Keratinocyte (primary cell): ENCODE measurements around the gene HPN. TPM values are rescaled to one million over a fixed set of nuclear protein-coding genes. Genes with fewer than 3 reads are reported as not detected.

Experiments used
- DNase-seq: peaks from one replicate; pipeline ENCODE4 v3.0.0-alpha.2; 2011; ENCODE audit warnings: low read depth, missing footprints, low spot score
- FAIRE-seq: peaks from 2 replicates; lab custom pipeline; 2011; peaks lifted over from hg19 to GRCh38; lab: Jason Lieb, UNC
- H2AFZ ChIP-seq: 2 replicates; pipeline ENCODE4 v1.6.0; 2012; ENCODE audit warnings: low read length, control low read depth, inconsistent platforms; ENCODE audit not compliant: control insufficient read depth
- H3K27ac ChIP-seq: 2 replicates; pipeline ENCODE4 v1.5.1; 2011; ENCODE audit warnings: low read length; ENCODE audit not compliant: control insufficient read depth, insufficient read depth
- H3K27me3 ChIP-seq: 3 replicates; pipeline ENCODE4 v1.6.0; 2011; ENCODE audit warnings: low read length; ENCODE audit not compliant: control insufficient read depth, insufficient read depth; ENCODE audit errors: extremely low read depth
- H3K36me3 ChIP-seq, 2 experiments: 2 replicates in 1 of 2; 3 replicates in 1 of 2; pipeline ENCODE4 v1.5.1; 2011; ENCODE audit warnings: low read length in 2 of 2, mild to moderate bottlenecking in 1 of 2; ENCODE audit not compliant: control insufficient read depth in 2 of 2, insufficient read depth in 2 of 2; ENCODE audit errors: extremely low read depth in 1 of 2
- H3K4me1 ChIP-seq: 3 replicates; pipeline ENCODE4 v1.5.1; 2011; ENCODE audit warnings: low read length; ENCODE audit not compliant: control insufficient read depth, insufficient read depth; ENCODE audit errors: extremely low read depth
- H3K4me2 ChIP-seq: 3 replicates; pipeline ENCODE4 v1.6.0; 2011; ENCODE audit warnings: low read depth, low read length; ENCODE audit not compliant: control insufficient read depth, insufficient read depth; ENCODE audit errors: extremely low read depth
- H3K4me3 ChIP-seq, 3 experiments: fragments of 200-600 bp in 1 of 3; sonication (generic) in 1 of 3; 2 replicates in 2 of 3; 3 replicates in 1 of 3; pipeline ENCODE4 v1.5.1; 2011 to 2016; ENCODE audit warnings: low read length in 3 of 3, mild to moderate bottlenecking in 3 of 3, control low read depth in 2 of 3, inconsistent platforms in 1 of 3, low read depth in 1 of 3, mixed read lengths in 1 of 3, mixed run types in 1 of 3, moderate library complexity in 1 of 3; ENCODE audit not compliant: control insufficient read depth in 2 of 3, insufficient read depth in 2 of 3; ENCODE audit errors: extremely low read depth in 1 of 3
- H3K79me2 ChIP-seq: 2 replicates; pipeline ENCODE4 v1.6.0; 2012; ENCODE audit warnings: low read length; ENCODE audit not compliant: control insufficient read depth, insufficient read depth
- H3K9ac ChIP-seq: 3 replicates; pipeline ENCODE4 v1.6.0; 2011; ENCODE audit warnings: low read length; ENCODE audit not compliant: control insufficient read depth, insufficient read depth; ENCODE audit errors: extremely low read depth
- H3K9me1 ChIP-seq: 3 replicates; pipeline ENCODE4 v1.6.0; 2011; ENCODE audit warnings: low read length; ENCODE audit not compliant: control insufficient read depth, insufficient read depth; ENCODE audit errors: extremely low read depth
- H3K9me3 ChIP-seq: 2 replicates; pipeline ENCODE4 v1.5.1; 2012; ENCODE audit warnings: low read depth, low read length; ENCODE audit not compliant: control insufficient read depth
- H4K20me1 ChIP-seq: 3 replicates; pipeline ENCODE4 v1.6.0; 2011; ENCODE audit warnings: low read length; ENCODE audit not compliant: control insufficient read depth, insufficient read depth; ENCODE audit errors: extremely low read depth
- EZH2 ChIP-seq: IDR thresholded peaks from one replicate; pipeline ENCODE4 v1.6.1; 2012; ENCODE audit warnings: inconsistent platforms, mild to moderate bottlenecking, low read length, moderate library complexity
- dilution Hi-C: fragments of 300-500 bp; cut with MboI; formaldehyde crosslinking; loops from one replicate; pipeline ENCODE4 v1.7.0; 2020; ENCODE audit warnings: low sequenced_read_pairs; ENCODE audit not compliant: extremely low pct_ligation_motif_present
- polyA plus RNA-seq, 5 experiments: library from polyadenylated mRNA; depleted of rRNA in 3 of 5; stranded (reverse) in 3 of 5; stranded (forward) in 1 of 5; unstranded in 1 of 5; fragments of >200 nt; gene quantifications; 1 replicate in 1 of 5; 2 replicates in 3 of 5; 3 replicates in 1 of 5; pipeline versions ENCODE4 v1.2.1 to v1.2.3, GENCODE V29; 2011 to 2012; ENCODE audit warnings: missing spikeins in 2 of 5, low read depth in 1 of 5, low replicate concordance in 1 of 5
- TF ChIP-seq, protein P1 (sequence below), 3 experiments: IDR thresholded peaks in 1 of 3; conservative IDR thresholded peaks in 1 of 3; optimal IDR thresholded peaks in 1 of 3; 2 replicates in 2 of 3; 3 replicates in 1 of 3; pipeline versions ENCODE3 to v1.5.1; 2011; ENCODE audit warnings: low read length in 3 of 3, mild to moderate bottlenecking in 3 of 3, moderate library complexity in 2 of 3, control low read depth in 1 of 3, inconsistent platforms in 1 of 3; ENCODE audit not compliant: insufficient read depth in 2 of 3; ENCODE audit errors: extremely low read depth in 1 of 3

HPN gene
- polyA plus RNA-seq, 1 donor (not counting 4 experiments of a cell fraction or from before 2014, with no cell fraction given): not detected

DNA sequence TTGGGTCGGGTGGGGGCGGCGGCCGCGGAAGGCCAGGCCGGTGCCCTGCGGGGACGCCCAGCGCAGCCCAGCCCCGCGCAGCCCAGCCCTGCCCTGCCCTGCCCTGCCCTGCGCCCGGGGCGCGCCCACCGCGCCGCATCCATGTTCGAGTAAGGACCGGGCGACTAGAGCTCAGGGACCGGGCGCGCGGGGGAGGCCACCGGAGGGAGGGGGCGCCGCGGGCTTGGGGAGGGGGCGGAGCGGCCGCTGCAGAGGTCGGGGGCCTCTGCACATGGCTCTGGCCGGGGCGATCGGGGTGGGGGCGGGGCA, 41.2 kb upstream of the HPN start:
- peaks cover 15% of the 10 kb centered on the region for H3K4me1 ChIP-seq
- H3K4me3 ChIP-seq: peak overlapping the region in 2 of 3 experiments; percentile 66 to 83
- dilution Hi-C loops: no loop called here
- TF ChIP-seq, protein P1, sequence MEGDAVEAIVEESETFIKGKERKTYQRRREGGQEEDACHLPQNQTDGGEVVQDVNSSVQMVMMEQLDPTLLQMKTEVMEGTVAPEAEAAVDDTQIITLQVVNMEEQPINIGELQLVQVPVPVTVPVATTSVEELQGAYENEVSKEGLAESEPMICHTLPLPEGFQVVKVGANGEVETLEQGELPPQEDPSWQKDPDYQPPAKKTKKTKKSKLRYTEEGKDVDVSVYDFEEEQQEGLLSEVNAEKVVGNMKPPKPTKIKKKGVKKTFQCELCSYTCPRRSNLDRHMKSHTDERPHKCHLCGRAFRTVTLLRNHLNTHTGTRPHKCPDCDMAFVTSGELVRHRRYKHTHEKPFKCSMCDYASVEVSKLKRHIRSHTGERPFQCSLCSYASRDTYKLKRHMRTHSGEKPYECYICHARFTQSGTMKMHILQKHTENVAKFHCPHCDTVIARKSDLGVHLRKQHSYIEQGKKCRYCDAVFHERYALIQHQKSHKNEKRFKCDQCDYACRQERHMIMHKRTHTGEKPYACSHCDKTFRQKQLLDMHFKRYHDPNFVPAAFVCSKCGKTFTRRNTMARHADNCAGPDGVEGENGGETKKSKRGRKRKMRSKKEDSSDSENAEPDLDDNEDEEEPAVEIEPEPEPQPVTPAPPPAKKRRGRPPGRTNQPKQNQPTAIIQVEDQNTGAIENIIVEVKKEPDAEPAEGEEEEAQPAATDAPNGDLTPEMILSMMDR (optimal IDR thresholded peaks at IDR 0.05 in 1 of 3, IDR thresholded peaks at IDR 0.05 in 1 of 3, conservative IDR thresholded peaks at IDR 0.05 in 1 of 3; ENCODE audit: extremely low read depth in 1 of 3, insufficient read depth in 2 of 3, low read length in 3 of 3): no peak
- TF ChIP-seq EZH2: no peak
- no peaks in the 10 kb centered on the region for H3K9me1 ChIP-seq
- peaks cover 0 to 6% of the 10 kb centered on the region in 2 experiments for H3K36me3 ChIP-seq
- no peak for FAIRE-seq
- no peak overlapping the region for H3K27ac ChIP-seq
- peak overlapping the region; percentile 77 for H3K9ac ChIP-seq
- DNase-seq: no peak
- H3K79me2 ChIP-seq: peaks cover 33% of the 10 kb centered on the region
- peaks cover 2% of the 10 kb centered on the region for H4K20me1 ChIP-seq
- no peaks in the 10 kb centered on the region for H3K9me3 ChIP-seq
- H3K27me3 ChIP-seq: no peaks in the 10 kb centered on the region
- no peak overlapping the region for H2AFZ ChIP-seq
- no peak overlapping the region for H3K4me2 ChIP-seq

DNA sequence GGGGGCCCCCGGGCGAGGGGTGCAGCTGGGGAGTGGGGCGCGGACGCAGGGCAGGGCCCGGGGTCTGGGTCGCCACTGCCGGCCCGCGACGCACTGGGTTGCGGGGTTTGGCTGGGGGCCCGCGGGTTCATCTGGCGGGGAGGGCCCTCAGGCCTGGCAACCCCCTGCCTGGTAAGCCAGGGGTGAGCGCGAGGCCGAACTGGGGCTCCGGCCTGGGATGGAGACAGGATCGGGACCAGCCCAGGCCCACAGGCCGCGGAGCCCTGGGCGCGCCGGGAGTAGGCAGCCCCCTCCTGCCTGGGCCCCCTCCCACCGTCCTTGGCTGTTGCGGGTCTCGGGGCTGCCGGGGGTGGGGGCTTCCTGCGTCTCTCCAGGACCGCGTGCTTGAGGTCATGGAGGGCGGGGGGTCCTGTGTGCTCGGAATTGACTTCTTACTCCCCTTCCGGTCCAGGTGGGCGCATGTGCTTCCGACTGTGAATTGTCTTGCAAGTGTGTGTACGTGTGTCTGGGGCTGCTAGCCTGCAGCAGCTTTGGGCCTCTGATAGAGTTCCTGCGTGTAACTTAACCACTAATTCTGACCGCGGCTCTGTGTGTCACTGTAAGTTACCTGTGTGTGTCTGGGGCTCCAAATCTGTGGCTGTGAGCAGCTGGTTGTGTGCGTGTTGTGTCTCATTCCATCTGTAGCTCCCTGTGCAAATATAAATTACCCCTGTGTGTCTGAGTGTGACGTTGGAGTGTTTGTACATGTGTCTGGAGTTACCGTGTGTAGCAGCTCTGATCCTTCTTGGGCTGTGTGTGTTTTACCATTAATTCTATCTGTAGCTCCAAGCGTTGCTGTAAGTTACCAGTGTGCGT, 40.6 kb upstream of the HPN start:
- Histone ChIP-seq H3K27me3 (no peaks in the 10 kb centered on the region), H3K9me1 (no peaks in the 10 kb centered on the region), H3K4me1 (peaks cover 15% of the 10 kb centered on the region), H3K27ac (peak overlapping the region; percentile 54), H3K36me3 (peaks cover 5 to 6% of the 10 kb centered on the region in 2 experiments), H3K9me3 (no peaks in the 10 kb centered on the region), H3K4me2 (peak overlapping the region; percentile 94), H4K20me1 (peaks cover 3% of the 10 kb centered on the region), H3K9ac (peak overlapping the region; percentile 77), H3K79me2 (peaks cover 33% of the 10 kb centered on the region), H2AFZ (peak overlapping the region; percentile 63), H3K4me3 (peak overlapping the region; percentile 66 to 83 (median 73))
- no peak for TF ChIP-seq EZH2
- TF ChIP-seq, protein P1 (optimal IDR thresholded peaks at IDR 0.05 in 1 of 3, IDR thresholded peaks at IDR 0.05 in 1 of 3, conservative IDR thresholded peaks at IDR 0.05 in 1 of 3; ENCODE audit: extremely low read depth in 1 of 3, insufficient read depth in 2 of 3, low read length in 3 of 3): no peak
- FAIRE-seq (no peak), DNase-seq (peak; percentile 4)
- dilution Hi-C loops: no loop called here
